PC-3 (cell line): ENCODE data around the gene RPL7L1. TPM values are rescaled to one million over a fixed set of nuclear protein-coding genes. Genes with fewer than 3 reads are reported as not detected.

Experiments
- ATAC-seq: fragments of 200-7000 bp; cut with Tn5 transposase; 2 replicates; pipeline ENCODE4 v1.9.1; 2020; ENCODE audit warnings: mild to moderate bottlenecking, moderate library complexity
- BruUV-seq: library from RNA; stranded (reverse); fragments of 400-500 nt; replicated peaks from 2 replicates; lab custom pipeline; 2021; lab: Mats Ljungman, UMichigan
- CTCF ChIA-PET: fragments of 300-600 bp; sonication (Branson Sonifier 250); formaldehyde crosslinking; loops from one replicate; lab custom pipeline; 2022; ENCODE audit warnings: antibody characterized with exemption; lab: Charles Lee
- POLR2A ChIA-PET: fragments of 300-600 bp; sonication (Branson Sonifier 250); formaldehyde crosslinking; loops from one replicate; lab custom pipeline; 2022; ENCODE audit warnings: antibody characterized with exemption; ENCODE audit not compliant: unreplicated experiment; lab: Charles Lee
- DNase-seq: peaks from one replicate; pipeline ENCODE4 v3.0.0-alpha.2; 2015
- H2AFZ ChIP-seq: fragments of 300-600 bp; sonication (generic); 2 replicates; pipeline ENCODE4 v1.6.0; 2016; ENCODE audit warnings: antibody characterized with exemption, low read length
- H3F3A ChIP-seq: fragments of 300-600 bp; sonication (generic); one replicate; pipeline ENCODE4 v1.6.0; 2017; ENCODE audit warnings: antibody characterized with exemption, low read length, control low read depth, mild to moderate bottlenecking; ENCODE audit not compliant: unreplicated experiment
- H3K27ac ChIP-seq: fragments of 300-600 bp; sonication (generic); 2 replicates; pipeline ENCODE4 v1.5.1; 2016; ENCODE audit warnings: mild to moderate bottlenecking, low read length
- H3K27me3 ChIP-seq: fragments of 300-600 bp; sonication (generic); 2 replicates; pipeline ENCODE4 v1.6.1; 2016; ENCODE audit warnings: low read length, mixed read lengths
- H3K36me3 ChIP-seq: fragments of 300-600 bp; sonication (generic); 2 replicates; pipeline ENCODE4 v1.6.1; 2016; ENCODE audit warnings: low read depth, mixed run types, low read length, mixed read lengths
- H3K4me1 ChIP-seq: fragments of 300-600 bp; sonication (generic); 2 replicates; pipeline ENCODE4 v1.5.1; 2016; ENCODE audit warnings: low read length; ENCODE audit not compliant: insufficient read depth
- H3K4me2 ChIP-seq: fragments of 300-600 bp; sonication (generic); 2 replicates; pipeline ENCODE4 v1.6.0; 2016; ENCODE audit warnings: low read length
- H3K4me3 ChIP-seq: fragments of 300-600 bp; sonication (generic); 2 replicates; pipeline ENCODE4 v1.5.1; 2016; ENCODE audit warnings: mild to moderate bottlenecking, low read length, mixed read lengths
- H3K79me2 ChIP-seq: fragments of 300-600 bp; sonication (generic); 2 replicates; pipeline ENCODE4 v1.6.1; 2017; ENCODE audit warnings: low read length, mixed read lengths
- H3K9ac ChIP-seq: fragments of 300-600 bp; sonication (generic); 2 replicates; pipeline ENCODE4 v1.6.0; 2016; ENCODE audit warnings: mild to moderate bottlenecking, low read length
- H3K9me2 ChIP-seq: fragments of 300-600 bp; sonication (generic); replicated peaks from 2 replicates; pipeline ENCODE4 v1.6.1; 2016; ENCODE audit warnings: mixed run types, low read length, mixed read lengths
- H3K9me3 ChIP-seq: fragments of 300-600 bp; sonication (generic); 2 replicates; pipeline ENCODE4 v1.6.1; 2016; ENCODE audit warnings: low read length, mixed read lengths
- H4K20me1 ChIP-seq: fragments of 300-600 bp; sonication (generic); 2 replicates; pipeline ENCODE4 v1.6.1; 2016; ENCODE audit warnings: low read length, mixed read lengths
- EZH2 ChIP-seq: fragments of 300-600 bp; sonication (generic); IDR thresholded peaks from one replicate; pipeline ENCODE4 v1.6.1; 2017; ENCODE audit warnings: antibody characterized with exemption, mild to moderate bottlenecking, low read length; ENCODE audit not compliant: unreplicated experiment
- EZH2phosphoT487 ChIP-seq: fragments of 300-600 bp; sonication (generic); IDR thresholded peaks from 2 replicates; pipeline ENCODE4 v1.6.1; 2018; ENCODE audit warnings: mild to moderate bottlenecking, antibody characterized with exemption, low read length, borderline replicate concordance
- intact Hi-C: fragments of 100-400 bp; cut with micrococcal nuclease; formaldehyde crosslinking; loops from 2 replicates; pipeline ENCODE4 v1.9.0; 2023
- total RNA-seq: library from RNA; depleted of rRNA; stranded (reverse); fragments of >200 nt; gene quantifications from 2 replicates; pipeline ENCODE4 v1.2.3, GENCODE V29; 2014
- TF ChIP-seq, protein P1 (sequence below): fragments of 300-600 bp; sonication (generic); conservative IDR thresholded peaks from 2 replicates; pipeline ENCODE4 v1.5.1; 2017; ENCODE audit warnings: antibody characterized with exemption, low read depth, mild to moderate bottlenecking, low read length

Gene RPL7L1
- total RNA-seq, 1 experiment from 2014 or later = 99.5 TPM

DNA sequence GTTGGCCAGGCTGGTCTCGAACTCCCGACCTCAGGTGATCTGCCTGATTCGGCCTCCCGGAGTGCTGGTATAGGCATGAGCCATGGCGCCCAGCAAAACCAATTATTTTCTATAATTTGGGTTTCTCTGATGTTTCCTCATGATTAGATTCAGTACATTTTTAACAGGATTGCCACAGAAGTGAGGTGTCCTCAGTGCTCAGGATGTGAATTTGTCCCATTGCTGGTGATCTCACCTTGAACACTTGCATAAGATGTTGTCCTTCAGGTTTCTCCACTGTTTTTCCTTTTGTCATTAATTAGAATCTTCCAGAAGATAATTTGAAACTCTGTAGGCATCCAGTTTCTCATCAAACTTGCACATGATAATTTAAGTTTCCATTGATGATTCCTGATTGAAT lies 45.4 kb upstream of the RPL7L1 start:
- H3K4me2 ChIP-seq = no peak overlapping the region
- H4K20me1 ChIP-seq = no peaks in the 10 kb centered on the region
- no peak overlapping the region for H2AFZ ChIP-seq
- H3F3A ChIP-seq = no peaks in the 10 kb centered on the region
- no TSS peak for BruUV-seq
- no peaks in the 10 kb centered on the region for H3K36me3 ChIP-seq
- no peaks in the 10 kb centered on the region for H3K27me3 ChIP-seq
- no peak overlapping the region for H3K4me3 ChIP-seq
- no peak for ATAC-seq
- TF ChIP-seq EZH2 (no peak), EZH2phosphoT487 (no peak)
- TF ChIP-seq, protein P1, sequence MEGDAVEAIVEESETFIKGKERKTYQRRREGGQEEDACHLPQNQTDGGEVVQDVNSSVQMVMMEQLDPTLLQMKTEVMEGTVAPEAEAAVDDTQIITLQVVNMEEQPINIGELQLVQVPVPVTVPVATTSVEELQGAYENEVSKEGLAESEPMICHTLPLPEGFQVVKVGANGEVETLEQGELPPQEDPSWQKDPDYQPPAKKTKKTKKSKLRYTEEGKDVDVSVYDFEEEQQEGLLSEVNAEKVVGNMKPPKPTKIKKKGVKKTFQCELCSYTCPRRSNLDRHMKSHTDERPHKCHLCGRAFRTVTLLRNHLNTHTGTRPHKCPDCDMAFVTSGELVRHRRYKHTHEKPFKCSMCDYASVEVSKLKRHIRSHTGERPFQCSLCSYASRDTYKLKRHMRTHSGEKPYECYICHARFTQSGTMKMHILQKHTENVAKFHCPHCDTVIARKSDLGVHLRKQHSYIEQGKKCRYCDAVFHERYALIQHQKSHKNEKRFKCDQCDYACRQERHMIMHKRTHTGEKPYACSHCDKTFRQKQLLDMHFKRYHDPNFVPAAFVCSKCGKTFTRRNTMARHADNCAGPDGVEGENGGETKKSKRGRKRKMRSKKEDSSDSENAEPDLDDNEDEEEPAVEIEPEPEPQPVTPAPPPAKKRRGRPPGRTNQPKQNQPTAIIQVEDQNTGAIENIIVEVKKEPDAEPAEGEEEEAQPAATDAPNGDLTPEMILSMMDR = no peak
- H3K79me2 ChIP-seq = no peaks in the 10 kb centered on the region
- no peaks in the 10 kb centered on the region for H3K9me2 ChIP-seq
- ChIA-PET CTCF (no interaction called here), POLR2A (no interaction called here)
- intact Hi-C loops = no loop called here
- H3K9ac ChIP-seq = no peak overlapping the region
- H3K4me1 ChIP-seq = no peaks in the 10 kb centered on the region
- DNase-seq = no peak
- no peak overlapping the region for H3K27ac ChIP-seq
- H3K9me3 ChIP-seq = no peaks in the 10 kb centered on the region

DNA sequence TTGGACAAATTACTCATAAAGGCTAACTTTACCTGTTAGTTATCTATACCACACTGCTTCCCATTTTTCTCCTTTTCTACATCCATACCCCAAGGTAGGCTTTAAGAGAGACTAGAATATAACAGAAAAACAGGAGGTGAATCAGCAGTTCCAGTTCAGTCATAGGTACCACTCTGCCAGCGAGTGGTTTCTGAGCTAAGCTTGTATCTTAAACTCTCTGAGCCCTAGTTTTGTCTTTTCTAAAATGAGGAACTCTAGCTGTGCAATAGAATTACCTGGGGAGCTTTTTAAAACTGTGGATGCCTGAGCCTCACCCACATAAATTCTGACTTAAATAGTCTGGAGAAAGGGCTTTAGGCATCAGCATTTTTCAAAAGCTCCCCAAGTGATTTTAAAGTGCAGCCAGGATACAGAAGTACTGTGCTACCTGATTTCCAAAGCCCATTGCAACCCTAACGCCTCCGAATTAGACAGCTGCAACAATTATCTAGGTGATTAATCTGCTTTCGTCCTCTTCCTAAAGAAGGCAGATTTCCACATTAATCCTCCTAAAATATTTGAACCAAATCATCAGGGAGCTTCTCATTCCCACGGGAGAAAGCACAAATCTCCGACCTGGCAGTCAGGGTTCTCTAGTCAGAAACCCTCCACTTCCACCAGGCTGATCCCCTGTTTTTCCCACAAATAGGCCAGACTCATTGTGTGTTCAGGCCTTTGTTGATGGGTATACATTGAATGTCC lies 37.4 kb upstream of the RPL7L1 start:
- no peaks in the 10 kb centered on the region for H3F3A ChIP-seq
- H3K79me2 ChIP-seq = no peaks in the 10 kb centered on the region
- TF ChIP-seq EZH2 (no peak), EZH2phosphoT487 (no peak)
- TF ChIP-seq, protein P1 = no peak
- H4K20me1 ChIP-seq = no peaks in the 10 kb centered on the region
- no peak overlapping the region for H3K9ac ChIP-seq
- H3K4me2 ChIP-seq = no peak overlapping the region
- no peak overlapping the region for H2AFZ ChIP-seq
- no peaks in the 10 kb centered on the region for H3K4me1 ChIP-seq
- H3K9me2 ChIP-seq = no peaks in the 10 kb centered on the region
- no peak for ATAC-seq
- POLR2A ChIA-PET = interaction anchor here (0.7 kb wide), 1 partner anchor 48 kb away, joined by 3 read pairs; no protein-coding TSS in a partner anchor
- H3K9me3 ChIP-seq = no peaks in the 10 kb centered on the region
- H3K27ac ChIP-seq = no peak overlapping the region
- H3K36me3 ChIP-seq = no peaks in the 10 kb centered on the region
- CTCF ChIA-PET = no interaction called here
- no peak for DNase-seq
- intact Hi-C loops = no loop called here
- no peaks in the 10 kb centered on the region for H3K27me3 ChIP-seq
- no peak overlapping the region for H3K4me3 ChIP-seq
- BruUV-seq = no TSS peak

DNA sequence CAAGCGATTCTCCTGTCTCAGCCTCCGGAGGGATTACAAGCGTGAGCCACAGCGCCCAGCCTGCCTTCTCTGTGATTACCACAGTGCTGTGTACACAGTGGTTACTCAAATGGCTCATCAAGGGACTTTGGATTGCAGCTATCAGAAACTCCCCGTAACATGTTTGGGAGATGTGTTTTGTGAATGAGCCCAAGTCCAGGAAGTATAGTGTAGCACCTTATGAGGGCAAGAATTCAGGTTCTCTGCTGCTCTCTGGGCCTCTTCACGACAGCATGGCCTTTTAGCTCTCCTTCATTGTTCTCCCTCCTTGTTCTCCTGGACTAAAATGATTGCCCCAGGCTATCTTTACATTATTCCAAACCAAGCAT lies 34.1 kb upstream of the RPL7L1 start:
- no peaks in the 10 kb centered on the region for H3K27me3 ChIP-seq
- no peaks in the 10 kb centered on the region for H4K20me1 ChIP-seq
- H3K4me2 ChIP-seq = no peak overlapping the region
- no peaks in the 10 kb centered on the region for H3K9me2 ChIP-seq
- no peaks in the 10 kb centered on the region for H3K79me2 ChIP-seq
- POLR2A ChIA-PET = no interaction called here
- BruUV-seq = no TSS peak
- H3K9ac ChIP-seq = no peak overlapping the region
- no peak overlapping the region for H3K27ac ChIP-seq
- no peak overlapping the region for H3K4me3 ChIP-seq
- CTCF ChIA-PET = no interaction called here
- ATAC-seq (no peak), DNase-seq (no peak)
- H2AFZ ChIP-seq = no peak overlapping the region
- intact Hi-C loops = no loop called here
- H3K9me3 ChIP-seq = no peaks in the 10 kb centered on the region
- TF ChIP-seq, protein P1 = no peak
- TF ChIP-seq EZH2phosphoT487 (no peak), EZH2 (no peak)
- H3F3A ChIP-seq = no peaks in the 10 kb centered on the region
- H3K4me1 ChIP-seq = no peaks in the 10 kb centered on the region
- no peaks in the 10 kb centered on the region for H3K36me3 ChIP-seq
